NCI-H2029 (cell line): ENCODE results near the gene SLC23A2.

Experiments
- DNase-seq: peaks from one replicate; lab custom pipeline; 2025; lab: John Stamatoyannopoulos, UW

Gene SLC23A2

DNA sequence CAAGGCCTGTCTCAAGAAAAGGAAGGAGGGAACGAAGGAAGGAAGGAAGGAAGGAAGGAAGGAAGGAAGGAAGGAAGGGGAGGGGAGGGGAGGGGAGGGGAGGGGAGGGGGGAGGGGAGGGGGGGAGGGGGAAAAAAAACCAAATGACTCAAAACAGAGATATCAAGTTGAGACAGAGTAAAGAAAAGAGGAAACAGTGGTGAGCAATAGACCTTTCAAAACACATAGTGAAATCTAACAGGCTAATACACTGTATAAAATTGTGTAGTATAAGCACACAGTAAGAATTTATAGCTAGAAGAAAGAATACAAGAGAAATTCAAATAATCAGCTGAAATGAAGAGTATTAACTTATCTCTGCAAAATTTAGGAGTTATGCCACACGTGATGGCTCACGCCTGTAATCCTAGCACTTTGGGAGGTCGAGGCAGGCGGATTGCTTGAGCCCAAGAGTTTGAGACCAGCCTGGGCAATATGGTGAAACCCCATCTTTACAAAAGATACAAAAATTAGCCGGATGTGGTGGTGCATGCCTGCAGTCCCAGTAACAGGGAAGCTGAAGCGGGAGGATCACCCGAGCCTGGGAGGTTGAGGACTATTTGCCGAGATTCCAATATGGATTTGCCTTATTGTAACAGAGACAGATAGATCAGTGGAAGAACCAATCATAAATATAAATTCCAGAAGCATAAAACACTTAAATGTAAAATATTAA, 156.4 kb downstream of the SLC23A2 start:
- DNase-seq, result no peak

DNA sequence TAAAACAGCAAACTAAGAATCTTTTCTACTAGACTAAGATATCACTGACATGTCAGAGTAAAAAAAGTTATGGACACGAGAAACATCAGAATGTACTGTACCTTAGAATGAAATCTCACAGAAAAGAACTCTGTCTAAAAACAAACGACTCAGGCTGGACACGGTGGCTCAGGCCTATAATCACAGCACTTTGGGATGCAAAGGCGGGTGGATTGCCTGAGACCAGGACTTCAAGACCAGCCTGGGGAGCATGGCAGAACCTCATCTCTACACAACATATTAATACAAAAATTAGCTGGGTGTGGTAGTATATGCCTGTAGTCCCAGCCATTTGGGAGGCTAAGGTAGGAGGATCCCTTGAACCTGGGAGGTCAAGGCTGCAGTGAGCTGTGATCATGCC, 157.0 kb downstream of the SLC23A2 start:
- no peak for DNase-seq

DNA sequence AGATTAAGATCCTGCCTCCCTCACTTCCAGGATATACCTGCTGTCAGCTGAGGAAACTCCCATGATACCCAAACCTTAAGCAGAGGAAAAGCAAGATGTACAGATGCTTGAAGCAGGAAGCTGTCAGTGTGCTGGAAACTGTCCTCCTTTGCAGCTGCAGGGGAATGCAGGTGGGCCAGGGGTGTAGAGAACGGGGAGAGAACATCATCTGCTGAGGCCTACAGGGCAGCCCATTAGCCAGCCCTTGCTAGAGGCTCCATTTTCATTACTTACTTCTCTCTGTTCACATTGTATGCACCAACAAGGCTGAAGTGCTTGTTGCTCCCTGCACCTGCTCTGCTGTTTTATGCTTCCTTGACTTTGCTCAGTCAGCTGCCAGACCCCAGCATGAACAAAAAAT, 160.5 kb downstream of the SLC23A2 start:
- no peak for DNase-seq

DNA sequence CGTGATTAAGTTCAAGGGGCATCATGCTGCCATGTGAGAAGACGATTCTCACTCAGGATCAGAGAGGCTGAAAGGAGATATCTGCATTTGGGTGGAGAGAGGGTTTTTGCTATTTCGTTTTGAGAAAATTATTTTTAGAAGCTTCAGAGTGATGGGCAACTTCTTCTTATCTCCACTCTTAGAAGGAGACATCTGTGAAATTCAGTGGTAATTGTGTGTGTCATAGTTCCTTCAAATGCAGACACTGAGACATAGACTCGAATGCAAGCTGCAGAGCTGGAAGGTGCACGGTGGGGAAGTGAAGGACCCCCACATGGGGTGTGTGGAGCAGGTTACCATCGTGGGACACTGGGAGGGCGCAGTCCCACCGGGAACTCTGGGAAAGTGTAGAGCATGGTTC, 162.8 kb downstream of the SLC23A2 start:
- DNase-seq, result no peak

DNA sequence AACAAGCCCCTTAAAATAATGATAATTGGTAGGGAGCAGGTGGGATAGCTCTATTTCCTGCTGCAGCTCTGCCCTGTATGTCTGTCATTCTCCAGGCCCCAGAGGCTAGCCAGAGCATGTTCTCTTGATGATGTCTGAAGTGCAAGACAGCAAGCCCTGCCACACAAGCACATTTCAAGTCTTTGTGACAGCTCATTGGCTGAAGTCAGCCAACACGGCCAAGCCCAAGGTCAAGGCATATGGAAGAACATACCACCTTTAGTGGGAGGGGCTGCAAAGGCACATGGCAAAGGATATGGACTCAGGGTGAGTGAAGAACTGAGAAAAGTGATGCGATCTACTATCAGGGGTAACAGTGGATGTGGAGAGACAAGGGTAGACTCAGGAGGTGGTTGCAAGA, 163.6 kb downstream of the SLC23A2 start:
- no peak for DNase-seq

DNA sequence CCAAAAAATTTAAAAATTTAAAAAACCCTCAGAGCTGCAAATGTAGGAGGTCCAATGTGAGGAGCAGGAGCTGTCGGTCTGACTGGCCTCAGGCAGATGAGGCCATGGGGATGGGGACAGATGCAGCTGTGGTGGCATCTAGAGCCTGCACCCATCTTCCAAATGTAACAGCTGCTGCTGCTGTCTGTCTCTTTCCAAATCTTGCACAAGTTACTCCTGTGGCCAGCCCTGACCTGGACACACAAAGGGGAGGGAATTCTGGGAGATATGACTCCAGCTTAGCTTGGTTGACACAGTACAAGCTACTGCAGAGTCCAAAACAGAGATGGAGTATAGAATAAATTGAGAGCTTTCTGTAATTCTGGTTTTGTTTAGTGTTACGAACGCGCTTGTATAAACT, 164.4 kb downstream of the SLC23A2 start:
- DNase-seq, result no peak

DNA sequence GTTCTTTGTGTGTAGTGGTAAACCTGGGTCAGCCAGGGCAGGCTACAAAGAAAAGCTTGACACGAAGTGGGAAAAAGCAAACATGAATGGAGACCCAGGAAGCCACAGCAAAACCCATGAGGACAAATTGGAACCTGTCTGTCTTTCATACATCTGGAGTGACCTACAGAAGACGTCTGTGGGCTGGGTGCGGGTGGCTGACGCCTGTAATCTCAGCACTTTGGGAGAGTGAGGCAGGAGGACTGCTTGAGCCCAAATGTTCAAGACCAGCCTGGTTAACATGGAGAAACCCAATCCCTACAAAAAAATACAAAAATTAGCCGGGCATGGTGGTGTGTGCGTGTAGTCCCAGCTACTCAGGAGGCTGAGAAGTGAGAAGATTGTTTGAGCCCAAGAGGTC, 164.8 kb downstream of the SLC23A2 start:
- no peak for DNase-seq

DNA sequence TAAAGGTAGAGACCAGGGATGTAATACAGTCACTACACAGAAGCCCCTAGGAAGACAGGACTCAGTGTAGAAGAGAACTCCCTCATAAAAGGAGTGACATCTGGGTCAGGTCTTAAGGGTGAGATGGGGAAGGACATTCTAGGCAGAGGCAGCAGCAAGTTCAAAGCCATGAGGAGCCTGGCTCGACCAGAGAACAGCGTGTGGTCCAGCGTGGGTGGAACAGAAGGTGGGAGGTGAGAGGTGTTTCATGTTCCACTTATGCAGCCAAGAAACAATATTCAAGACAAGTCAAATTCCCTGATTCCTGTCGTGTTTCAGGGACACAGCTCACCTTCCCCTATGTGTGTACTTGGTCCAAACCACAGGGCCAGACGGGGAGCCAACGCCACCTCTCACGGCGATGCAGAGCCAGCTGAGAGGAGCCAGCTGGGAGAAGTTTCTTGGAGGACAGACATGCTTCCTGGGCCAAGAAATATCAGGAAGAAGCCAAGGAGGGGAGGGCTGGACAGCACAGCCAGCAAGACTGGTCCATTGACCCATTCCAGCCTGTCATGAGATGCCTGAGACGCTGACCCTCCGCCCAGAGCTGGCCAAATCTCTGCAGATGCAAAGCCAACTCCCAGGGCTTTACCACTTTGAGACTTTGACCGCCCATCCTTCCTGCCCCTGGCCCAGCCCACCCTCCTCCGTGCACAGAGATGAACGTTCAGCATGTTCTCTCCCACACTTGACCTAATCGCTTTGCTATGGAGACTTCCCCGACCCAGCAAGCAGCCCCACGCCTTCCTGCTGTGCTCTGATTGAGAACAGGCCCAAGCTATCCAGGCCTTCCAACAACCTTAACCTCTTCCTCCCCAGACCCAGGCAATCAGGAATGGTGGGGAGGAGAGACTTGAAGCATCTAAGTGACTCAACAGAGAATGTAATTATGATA, 165.8 kb downstream of the SLC23A2 start:
- no peak for DNase-seq

DNA sequence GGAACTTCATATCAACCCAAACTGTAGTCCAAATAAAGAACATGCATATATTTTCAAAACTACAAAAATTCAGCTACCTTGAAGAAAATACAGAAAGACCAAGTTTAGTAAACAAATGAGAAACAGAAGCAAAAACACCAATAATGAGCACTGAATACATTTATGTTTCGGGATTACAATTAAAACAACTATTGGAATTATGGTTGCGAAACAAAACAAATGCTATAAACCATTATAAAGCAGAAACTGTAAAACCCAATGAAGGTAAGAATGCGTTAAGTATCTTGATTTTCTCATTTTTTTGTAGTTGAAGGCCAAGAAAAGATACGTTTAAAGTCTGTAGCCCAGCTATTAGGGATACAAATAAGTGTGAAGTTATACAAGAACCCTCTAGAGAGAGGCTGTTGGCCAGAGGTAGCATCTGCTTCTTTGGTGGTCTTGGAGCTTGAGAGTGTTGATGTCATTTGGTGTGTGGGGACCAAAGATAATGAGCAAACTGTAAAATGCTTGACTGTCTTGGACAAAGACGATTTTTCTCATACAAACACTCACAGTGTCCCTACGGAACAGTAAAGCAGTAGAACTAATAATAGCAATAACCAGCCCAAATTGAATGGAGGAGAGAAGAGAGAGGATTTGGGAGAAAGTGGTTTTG, 168.1 kb downstream of the SLC23A2 start:
- DNase-seq, result no peak

DNA sequence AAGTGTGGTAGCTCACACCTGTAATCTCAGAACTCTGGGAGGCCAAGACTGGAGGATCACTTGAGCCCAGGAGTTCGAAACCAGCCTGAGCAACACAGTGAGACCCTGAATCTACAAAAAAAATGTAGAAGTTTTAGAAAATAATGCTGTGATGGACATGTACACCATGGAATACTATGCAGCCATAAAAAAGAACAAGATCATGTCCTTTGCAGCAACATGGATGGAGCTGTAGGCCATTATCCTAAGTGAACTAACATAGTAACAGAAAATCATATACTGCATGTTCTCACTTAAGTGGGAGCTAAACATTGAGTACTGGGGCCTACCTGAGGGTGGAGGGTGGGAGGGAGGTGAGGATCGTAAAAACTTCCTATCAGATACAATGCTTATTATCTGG, 168.8 kb downstream of the SLC23A2 start:
- DNase-seq, result no peak

DNA sequence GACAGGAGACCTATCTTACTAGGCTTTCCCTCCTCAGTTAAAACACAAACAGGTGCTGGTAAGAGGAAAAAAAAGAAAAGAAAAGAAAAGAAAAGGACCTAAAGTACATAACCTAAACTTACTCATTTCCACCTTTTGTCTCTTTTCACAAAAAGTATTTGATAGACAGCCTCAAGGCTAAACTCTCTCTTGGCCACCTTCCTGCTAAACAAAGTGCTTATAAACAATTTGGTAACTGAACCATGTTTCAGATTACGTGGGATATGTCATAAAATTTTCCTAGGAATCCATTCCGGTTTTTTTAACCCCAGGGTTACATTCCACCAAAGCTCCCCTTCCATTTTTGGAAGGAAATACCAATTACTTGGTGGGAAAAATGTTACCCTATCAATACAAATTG, 170.6 kb downstream of the SLC23A2 start:
- no peak for DNase-seq

DNA sequence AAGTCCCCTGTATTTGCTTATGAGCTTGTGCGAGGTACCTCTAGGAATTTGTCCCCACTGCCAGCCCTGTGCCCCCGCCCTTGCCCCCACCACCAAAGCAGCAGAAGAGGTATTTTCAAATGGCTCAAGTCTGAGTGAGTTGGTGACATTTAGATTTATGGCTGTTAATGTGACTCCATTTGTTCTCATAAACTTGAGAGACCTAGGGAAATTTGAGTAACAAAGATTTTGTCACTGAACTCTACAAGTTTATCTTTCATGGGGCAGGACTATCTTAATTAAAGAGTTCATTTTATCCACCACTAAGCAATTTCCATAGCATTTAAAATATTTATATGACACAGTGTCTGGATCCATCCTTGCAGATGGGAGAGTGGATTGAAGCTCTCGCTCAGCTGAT, 171.1 kb downstream of the SLC23A2 start:
- DNase-seq, result no peak

DNA sequence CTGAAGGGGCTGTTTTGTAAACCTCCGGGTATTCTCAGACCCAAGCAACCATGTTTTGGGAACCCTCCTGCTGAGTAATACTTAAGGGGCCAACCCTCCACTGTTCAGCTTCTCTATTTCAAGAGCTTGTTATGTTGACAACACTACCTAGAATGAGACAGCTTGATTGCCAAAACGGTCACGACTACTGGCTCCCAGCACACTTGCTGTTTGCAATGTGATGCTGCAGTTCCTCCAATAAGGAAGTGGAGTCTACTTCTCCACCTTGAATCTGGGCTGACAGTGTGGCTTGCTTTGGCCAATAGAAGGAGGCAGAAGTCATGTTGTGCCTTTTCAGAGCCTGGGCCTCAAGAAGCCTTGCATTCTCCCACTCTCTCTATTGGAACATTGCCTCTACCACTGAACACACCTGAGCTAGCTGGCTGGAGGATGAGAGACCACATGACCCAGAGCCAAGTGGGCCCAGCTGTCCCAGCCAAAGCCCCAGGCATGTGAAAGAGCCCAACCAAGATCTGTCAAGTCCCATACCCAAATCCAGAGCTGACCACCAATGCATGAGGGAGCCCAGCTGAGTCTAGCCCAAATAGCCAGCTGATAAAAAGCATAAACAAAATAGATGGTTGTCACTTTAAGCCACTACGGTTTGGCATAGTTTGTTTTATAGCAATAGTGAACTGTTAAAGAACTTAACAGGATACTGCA, 171.6 kb downstream of the SLC23A2 start:
- no peak for DNase-seq

DNA sequence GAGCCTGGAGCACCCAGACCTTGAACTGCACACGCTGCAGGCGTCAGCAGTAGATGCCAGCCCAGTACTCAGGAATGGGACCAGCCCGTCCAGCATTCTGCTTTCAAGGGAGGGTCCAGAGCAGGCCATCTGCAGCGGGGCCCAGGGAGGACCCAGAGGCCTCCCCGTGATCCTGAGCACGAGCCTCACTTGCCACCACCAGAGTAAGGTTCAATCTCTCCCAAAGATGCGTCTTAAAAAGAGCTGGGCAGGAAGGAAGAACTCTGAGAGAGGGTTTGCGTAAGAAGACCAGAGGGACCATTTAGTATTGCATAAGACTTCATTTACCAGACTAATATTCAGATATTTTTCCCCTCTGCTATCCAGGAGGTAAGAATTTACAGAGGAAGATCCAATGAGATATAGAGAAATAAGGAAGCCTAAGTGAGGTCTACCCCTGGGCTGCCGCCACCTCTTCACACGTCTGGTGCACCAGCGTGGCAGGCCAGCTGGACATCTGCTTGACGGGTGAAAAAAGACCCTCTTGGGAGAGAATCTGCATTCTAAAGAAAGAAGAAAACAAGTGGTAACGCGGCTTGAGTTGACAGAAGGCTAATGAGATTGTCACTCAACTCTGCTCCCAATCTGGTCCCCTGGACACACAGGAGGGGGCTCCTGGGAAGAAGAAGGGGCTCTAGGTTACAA, 172.3 kb downstream of the SLC23A2 start:
- no peak for DNase-seq

DNA sequence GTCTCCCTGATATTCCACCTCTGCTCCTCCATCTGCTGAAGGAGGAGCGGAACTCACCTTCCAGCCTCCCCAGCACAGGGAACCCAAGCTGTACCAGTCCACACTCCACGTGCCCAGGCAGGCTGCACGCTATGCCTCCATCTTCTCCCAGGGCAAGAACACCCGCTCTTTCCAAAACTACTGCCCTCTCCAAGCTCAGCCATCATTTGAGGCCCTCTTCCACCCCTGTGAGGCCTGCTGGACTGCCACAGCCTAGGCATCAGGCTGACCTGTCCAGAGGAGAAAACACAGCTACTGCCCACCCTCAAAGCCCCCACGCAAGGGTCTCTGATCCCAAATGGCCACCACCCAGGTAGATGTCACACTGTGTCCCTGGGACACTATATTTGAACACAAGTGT, 179.7 kb downstream of the SLC23A2 start:
- DNase-seq, result no peak

DNA sequence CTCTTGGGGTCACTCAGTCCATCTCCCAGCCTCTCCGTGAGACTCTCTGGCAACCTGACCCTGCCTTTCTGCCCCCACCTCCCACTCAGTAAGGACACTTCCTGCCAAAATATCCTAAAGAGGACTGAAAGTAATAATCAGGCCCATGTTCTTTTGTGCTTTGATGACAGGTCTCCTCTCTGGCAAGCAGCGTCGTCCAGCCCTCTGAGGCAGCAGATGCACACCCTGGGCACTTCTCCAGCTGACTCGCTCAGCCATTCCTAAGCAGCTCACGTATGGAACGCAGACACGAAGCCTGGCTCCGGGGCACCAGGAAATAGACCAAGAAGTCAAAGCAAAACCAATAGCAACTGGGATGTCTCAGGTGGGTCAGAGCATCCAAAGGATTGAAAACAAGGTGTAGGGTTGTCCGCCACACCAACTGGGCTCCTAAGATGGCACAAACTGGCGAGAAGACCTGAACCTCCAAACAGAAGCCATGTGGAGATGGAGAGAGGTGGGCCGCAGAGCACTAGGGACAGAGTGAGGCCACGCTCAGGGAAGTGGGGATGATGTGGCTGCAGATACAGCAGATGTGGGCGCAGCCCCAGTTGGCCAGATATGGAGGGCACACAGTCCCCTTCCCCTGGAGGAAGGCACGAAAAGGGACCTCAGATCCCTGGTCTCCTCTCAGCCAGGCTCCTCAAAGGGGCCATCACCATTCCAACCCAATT, 180.3 kb downstream of the SLC23A2 start:
- peak; percentile 30 for DNase-seq

DNA sequence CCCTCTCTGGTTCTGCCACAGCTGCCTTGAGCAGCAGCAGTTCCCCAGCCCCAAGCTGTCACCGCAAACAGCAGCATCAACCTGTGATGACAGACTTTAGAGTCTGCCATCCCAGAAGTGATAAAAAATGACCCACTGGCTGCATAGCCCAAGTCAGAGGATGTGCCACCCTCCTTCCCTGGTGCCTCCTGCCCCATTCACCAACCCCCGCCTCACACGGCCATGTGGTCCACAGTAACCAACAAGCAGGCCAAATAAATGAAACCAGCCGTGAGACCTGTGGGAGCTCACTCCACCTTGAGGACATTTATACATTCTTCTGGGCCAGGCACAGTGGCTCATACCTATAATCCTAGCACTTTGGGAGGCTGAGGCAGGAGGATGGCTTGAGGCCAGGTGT, 181.4 kb downstream of the SLC23A2 start:
- no peak for DNase-seq

DNA sequence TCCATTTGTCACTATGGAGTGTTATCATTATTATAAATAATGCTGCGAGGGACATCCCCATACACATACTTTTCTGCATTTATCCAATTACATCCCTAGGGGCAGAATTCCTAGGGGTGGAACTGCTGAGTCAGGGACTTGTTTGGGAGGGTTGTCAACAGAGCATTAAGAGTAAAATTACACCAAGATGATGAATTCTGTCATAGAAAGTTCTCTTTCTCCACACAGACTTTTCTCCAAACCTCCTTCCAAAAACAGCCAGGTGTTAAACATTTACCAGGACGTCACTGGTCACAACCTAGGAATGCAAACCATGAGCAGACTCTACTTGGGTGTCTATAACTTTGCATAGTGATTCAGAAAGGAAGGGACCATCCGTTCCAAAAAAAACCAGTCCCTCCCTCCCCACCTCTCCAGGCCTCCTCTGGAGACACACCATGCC, 184.1 kb downstream of the SLC23A2 start:
- no peak for DNase-seq

DNA sequence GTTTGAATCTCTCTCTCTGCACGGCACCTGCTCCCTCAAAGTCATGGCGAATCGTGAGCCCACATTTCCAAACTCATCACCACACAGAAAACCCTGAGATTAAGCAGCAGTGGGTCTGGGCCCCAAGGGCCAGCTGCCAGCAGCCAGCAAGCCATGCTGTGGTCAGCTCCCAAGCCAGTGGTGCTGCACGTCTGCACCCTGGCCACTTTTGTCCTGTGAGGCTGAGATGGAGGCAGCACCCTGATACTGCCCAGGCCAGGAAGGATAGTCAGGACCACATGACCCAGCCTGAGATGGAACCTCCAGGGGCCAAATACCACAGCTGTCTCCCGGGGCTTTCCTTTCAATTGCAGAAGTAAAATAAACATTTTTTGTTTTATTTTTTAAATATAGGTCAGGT, 185.7 kb downstream of the SLC23A2 start:
- DNase-seq, result no peak

DNA sequence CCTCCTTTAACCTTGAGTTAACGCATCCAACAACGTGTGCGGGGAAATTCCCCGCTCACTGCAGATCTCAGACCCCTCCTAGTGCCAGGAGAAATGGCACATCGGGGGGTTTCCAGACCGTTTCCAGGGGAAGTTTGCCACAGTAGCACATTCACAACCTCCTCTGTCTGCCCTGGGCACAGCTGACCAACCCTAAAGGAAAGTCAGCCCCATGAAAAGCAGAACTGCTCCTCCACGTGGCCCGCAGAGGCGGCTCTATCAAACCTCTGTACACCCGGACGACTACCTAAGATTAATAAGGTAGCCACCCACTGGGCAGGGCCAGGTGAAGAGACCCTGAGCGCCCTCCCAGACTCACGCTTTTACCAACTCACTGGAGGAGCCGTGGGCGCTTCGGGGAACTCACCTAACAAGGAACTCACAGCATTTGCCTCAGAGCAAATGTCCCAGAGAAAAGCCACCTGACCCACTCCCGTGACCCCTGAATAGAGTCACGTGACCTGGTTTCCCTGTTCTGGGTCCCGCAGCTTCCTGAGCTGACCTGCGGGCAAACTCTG, 186.5 kb downstream of the SLC23A2 start:
- no peak for DNase-seq
